AG09309 (cell line): ENCODE results near the gene VWA1.
"Not testable (repeated sequence)": the region's sequence is repeated elsewhere in the genome, so short reads cannot be mapped to it uniquely, and the experiment has no call there.

ENCODE experiments used
- DNase-seq: peaks from one replicate; pipeline ENCODE4 v3.0.0-alpha.2; 2010; ENCODE audit warnings: low read depth
- H3K4me3 ChIP-seq: 2 replicates; pipeline ENCODE4 v1.5.1; 2011; ENCODE audit warnings: mild to moderate bottlenecking, low read depth, low read length, moderate library complexity; ENCODE audit not compliant: control insufficient read depth
- TF ChIP-seq, protein P1 (sequence below): IDR thresholded peaks from 2 replicates; pipeline ENCODE4 v1.5.1; 2011; ENCODE audit warnings: mild to moderate bottlenecking, low read depth, low read length, inconsistent platforms; ENCODE audit not compliant: insufficient read depth, control insufficient read depth; ENCODE audit errors: missing control alignments

VWA1 gene

GRCh38 chr1:1399187-1399871, 36.2 kb upstream of the VWA1 start, which contains the start of gene CCNL2:
Gene CCNL2 (minus strand): TSS chr1:1399335. CDS start chr1:1399306, 29 bp downstream.
- peak; percentile 92 for DNase-seq
- TF ChIP-seq, protein P1, sequence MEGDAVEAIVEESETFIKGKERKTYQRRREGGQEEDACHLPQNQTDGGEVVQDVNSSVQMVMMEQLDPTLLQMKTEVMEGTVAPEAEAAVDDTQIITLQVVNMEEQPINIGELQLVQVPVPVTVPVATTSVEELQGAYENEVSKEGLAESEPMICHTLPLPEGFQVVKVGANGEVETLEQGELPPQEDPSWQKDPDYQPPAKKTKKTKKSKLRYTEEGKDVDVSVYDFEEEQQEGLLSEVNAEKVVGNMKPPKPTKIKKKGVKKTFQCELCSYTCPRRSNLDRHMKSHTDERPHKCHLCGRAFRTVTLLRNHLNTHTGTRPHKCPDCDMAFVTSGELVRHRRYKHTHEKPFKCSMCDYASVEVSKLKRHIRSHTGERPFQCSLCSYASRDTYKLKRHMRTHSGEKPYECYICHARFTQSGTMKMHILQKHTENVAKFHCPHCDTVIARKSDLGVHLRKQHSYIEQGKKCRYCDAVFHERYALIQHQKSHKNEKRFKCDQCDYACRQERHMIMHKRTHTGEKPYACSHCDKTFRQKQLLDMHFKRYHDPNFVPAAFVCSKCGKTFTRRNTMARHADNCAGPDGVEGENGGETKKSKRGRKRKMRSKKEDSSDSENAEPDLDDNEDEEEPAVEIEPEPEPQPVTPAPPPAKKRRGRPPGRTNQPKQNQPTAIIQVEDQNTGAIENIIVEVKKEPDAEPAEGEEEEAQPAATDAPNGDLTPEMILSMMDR: peak; percentile 56
- H3K4me3 ChIP-seq: peak within 1 kb of the TSS; percentile 91

- TF ChIP-seq, protein P1: no peak
- no peak for DNase-seq
- peak overlapping the region; percentile 91 for H3K4me3 ChIP-seq
These were observed 35.5 kb upstream of the VWA1 start for GRCh38 chr1:1399872-1400575.

GRCh38 chr1:1400576-1401456, 34.7 kb upstream of the VWA1 start:
- peak overlapping the region; percentile 91 for H3K4me3 ChIP-seq
- DNase-seq: no peak
- TF ChIP-seq, protein P1: no peak

- no peak overlapping the region for H3K4me3 ChIP-seq
- TF ChIP-seq, protein P1: no peak
- no peak for DNase-seq
These were observed 34.0 kb upstream of the VWA1 start for GRCh38 chr1:1401457-1402010.

- DNase-seq: peak; percentile 18
- H3K4me3 ChIP-seq: no peak overlapping the region
- TF ChIP-seq, protein P1: peak; percentile 80
These were observed 33.2 kb upstream of the VWA1 start for GRCh38 chr1:1402072-1402900.

DNA sequence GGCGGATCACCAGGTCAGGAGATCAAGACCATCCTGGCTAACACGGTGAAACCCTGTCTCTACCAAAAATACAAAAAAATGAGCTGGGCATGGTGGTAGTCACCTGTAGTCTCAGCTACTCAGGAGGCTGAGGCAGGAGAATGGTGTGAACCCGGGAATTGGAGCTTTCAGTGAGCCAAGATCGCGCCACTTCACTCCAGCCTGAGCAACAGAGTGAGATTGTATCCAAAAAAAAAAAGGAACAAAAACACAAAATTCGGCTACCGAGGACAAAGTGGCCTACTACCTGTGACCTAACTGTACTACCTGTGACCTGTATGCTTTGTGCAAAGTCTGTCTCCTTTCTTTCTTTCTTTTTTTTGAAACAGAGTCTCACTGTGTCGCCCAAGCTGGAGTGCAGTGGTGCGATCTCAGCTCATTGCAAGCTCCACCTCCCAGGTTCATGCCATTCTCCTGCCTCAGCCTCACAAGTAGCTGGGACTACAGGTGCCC, 32.5 kb upstream of the VWA1 start:
- DNase-seq, H3K4me3 ChIP-seq: not testable (repeated sequence)
